ENCODE results near the gene MROH9.

Gene MROH9

DNA sequence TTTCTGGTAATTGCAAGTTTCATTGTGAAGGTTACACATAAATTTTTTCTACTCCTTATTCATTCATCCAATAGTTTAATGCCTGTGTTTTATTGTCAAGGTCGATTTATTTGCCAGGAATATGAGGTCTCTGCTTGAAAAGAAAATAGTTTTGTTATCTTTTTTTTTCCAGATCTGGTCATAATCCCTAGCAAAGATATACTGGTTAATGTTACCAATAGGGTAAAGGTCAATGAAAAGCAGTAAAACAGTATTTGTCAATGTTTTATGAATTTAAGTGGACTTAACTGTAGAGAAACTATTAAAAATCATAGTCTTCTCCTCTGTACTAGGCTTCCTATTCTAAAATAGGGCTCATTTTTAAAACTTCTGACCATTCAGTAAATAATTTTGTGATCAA is 147.3 kb downstream of the MROH9 start:
- no peak for DNase-seq

DNA sequence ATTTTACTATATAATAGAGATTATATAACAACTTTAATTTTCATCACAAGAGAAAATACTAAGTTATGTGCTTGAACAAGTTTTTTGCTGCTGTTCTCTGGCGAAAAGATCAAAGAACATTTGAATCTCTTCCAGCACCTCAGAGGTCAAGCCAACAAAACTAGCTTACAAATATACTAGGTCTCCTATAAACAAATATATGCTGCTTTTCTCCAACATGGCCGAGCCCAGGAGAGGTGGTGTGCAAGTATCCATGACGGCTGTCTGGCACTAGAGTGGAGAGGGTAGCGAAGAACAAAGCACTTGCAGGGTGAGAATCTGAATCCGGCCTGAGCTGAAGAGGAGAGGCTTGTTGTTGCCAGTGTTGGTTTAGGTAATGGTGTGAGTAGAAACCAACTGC is 147.9 kb downstream of the MROH9 start:
- DNase-seq, result no peak

DNA sequence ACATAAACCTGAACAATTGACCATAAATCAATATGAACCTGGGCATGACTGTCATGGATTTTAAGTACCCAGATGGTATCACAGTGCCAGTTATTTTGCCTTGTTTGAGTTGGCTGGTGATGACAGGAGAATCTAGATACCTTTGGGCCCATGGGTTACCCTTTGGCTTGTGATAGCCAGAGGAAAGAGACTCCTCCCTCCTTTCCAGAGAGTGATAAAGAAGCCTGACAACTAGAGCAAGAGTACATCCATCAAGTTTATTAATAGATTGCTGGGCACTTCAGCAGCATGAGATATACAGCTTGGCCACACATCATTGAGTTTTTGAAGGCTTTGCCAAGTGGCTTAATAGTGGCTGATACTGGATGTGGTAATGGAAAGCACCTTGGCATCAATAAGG is 148.8 kb downstream of the MROH9 start:
- no peak for DNase-seq

DNA sequence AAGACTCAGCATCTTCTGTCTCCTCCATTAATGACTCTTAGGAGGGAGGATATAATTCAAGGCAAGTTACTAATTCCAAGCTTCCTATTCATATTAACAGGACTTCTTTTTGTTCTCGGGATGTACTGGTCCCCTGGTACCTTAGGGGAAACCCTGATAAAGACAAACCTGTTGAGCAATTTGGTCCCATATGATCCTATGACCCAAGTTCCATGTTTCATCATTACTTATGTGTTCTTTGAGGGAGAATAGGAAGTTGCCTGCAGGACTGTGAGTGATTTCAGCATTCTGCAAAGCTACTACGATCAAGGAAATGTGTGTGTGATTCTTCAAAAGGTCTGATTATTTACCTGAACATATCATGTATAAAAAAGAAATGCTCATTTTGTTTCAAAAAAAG is 149.5 kb downstream of the MROH9 start:
- no peak for DNase-seq

DNA sequence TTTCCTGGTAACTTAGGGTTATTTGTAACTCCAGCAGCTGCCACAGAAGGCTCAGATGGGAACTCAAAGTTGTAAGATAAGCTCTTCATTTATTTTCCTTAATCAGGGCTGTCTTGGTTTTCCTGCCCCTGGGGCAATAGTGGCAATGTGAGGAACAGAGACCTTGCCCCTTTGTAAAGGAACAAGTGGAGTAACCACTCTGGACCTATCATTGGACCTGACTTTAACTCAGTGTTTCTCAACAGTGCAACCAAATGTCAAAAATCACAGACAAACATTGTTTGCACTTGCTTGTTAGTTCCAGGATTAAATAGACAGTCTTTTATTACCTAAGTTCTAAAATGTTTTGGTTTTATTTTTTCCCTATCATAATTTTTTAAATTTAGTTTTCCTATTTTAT is 152.6 kb downstream of the MROH9 start:
- DNase-seq, result no peak

DNA sequence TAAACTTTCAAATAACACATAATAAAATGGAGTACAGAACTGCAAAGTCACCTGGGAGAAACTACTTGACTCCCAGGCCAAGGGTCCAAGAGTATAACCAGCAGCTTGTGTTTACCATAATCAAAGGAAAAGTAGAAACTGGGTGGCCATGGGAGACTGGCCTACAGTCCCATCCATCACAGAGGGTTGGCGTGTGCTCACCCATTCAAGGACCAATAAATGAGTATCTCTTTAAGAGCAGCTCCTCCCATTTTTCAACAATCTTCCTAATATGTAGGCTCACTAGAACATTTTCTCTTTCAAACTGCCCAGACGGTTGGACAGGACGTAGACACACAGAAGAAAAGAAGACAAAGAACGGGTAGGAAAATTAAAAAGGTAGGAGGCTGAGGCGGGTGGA is 155.3 kb downstream of the MROH9 start, which contains the start of gene FMO3:
FMO3 (plus strand) TSS at position 302 of the 400 bp plus-strand sequence. CDS start 1,754 bp downstream, outside the sequence.
- DNase-seq, result no peak

- DNase-seq, result no peak
Observed at GRCh38 chr1:171103862-171104261, 168.5 kb downstream of the MROH9 start.

DNA sequence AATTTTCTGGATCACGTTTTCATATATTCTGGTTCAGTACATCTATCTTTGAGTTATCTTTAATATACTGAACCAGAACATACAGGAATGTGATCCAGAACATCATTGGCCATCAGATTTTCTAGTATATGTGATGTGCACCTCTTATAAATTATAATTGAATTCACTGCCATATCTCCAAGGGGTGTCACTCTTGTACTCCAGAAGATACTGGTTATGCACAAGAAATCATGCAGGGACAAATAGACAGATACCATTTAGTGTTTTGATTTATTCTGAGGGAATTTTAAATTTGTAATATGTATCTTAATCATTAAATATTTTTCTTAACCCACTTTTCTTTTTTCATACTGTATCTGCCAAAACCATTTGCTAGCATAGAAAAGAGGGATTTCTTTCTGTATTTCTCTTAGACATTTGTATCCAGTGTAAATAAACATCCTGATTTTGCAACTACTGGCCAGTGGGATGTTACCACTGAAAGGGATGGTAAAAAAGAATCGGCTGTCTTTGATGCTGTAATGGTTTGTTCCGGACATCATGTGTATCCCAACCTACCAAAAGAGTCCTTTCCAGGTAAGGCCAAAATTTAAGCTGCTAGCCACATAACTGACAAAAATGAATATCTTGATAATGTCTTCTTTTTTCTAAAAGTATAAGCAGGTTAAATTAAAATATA is 172.1 kb downstream of the MROH9 start:
- no peak for DNase-seq

DNA sequence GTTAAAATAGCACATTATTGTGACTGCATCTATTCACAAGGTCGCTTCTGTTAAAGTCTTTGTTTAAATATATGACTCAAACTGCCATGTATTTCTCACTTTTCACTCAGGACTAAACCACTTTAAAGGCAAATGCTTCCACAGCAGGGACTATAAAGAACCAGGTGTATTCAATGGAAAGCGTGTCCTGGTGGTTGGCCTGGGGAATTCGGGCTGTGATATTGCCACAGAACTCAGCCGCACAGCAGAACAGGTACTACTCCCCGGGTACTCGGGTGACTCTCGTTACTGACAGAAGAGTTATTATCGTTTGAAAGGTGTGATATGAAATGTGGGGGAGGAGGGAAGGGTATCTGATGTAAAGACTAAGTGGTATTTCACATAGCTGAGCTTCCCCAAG is 172.6 kb downstream of the MROH9 start:
- DNase-seq, result no peak

GRCh38 chr1:171109966-171110365 is 174.6 kb downstream of the MROH9 start:
- DNase-seq, result no peak

GRCh38 chr1:171110621-171111326 is 175.4 kb downstream of the MROH9 start:
- DNase-seq, result no peak

DNA sequence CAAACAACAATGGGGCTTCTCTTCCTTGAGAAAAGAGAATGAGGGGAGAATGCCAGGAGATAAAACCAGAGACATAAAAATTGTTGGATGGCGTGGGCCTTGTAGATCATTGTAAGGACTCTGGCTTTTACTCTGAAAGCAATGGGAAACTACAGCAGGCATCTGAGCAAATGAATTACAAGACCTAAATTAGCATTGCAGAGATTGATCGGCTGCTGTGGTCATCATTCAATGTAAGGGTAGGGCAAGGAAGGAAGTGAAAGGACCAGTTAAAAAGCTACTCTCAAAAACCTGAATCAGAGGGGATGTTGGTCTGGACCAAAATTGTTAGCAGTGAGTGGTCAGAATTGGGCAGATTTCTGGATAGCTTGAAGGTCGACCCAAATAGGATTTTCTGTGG is 176.8 kb downstream of the MROH9 start:
- no peak for DNase-seq

- no peak for DNase-seq
Observed at GRCh38 chr1:171113382-171113781, 178.0 kb downstream of the MROH9 start.

Measured in CD4-positive, alpha-beta T cell treated with Interleukin-21 for 1 hour (primary cell).